Muscle of leg (tissue), 11 donors: Measurements from ENCODE around the gene ATG4B. TPM values are rescaled to one million over a fixed set of nuclear protein-coding genes. Genes with fewer than 3 reads are reported as not detected.
A peak's percentile ranks its signal among the peaks of the same experiment; 100 is the strongest.
"Not testable (repeated sequence)": the region's sequence is repeated elsewhere in the genome, so short reads cannot be mapped to it uniquely, and the experiment has no call there.

Experiments used
- DNase-seq: peaks from one replicate; pipeline ENCODE4 v3.0.0; 2013
- H3K27ac ChIP-seq: one replicate; pipeline ENCODE4 v1.5.1; 2013; ENCODE audit warnings: mild to moderate bottlenecking, low read length, control low read depth
- H3K27me3 ChIP-seq: one replicate; pipeline ENCODE4 v1.6.1; 2013; ENCODE audit warnings: low read length; ENCODE audit not compliant: control insufficient read depth, insufficient read depth
- H3K36me3 ChIP-seq: one replicate; pipeline ENCODE4 v1.6.1; 2013; ENCODE audit warnings: low read length; ENCODE audit not compliant: control insufficient read depth, insufficient read depth
- H3K4me1 ChIP-seq: one replicate; pipeline ENCODE4 v1.6.1; 2013; ENCODE audit warnings: low read length; ENCODE audit not compliant: control insufficient read depth, insufficient read depth
- H3K4me3 ChIP-seq: one replicate; pipeline ENCODE4 v1.5.1; 2013; ENCODE audit warnings: low read length, control low read depth
- H3K9me3 ChIP-seq: replicated peaks from 2 replicates; pipeline ENCODE4 v1.6.1; 2013; ENCODE audit warnings: low read depth, low read length; ENCODE audit not compliant: control insufficient read depth
- WGBS: methylation state at CpG from one replicate; pipeline ENCODE4 v1.1.5; 2013; ENCODE audit warnings: missing lambda C conversion rate; ENCODE audit not compliant: insufficient coverage; 5-methylcytosine and 5-hydroxymethylcytosine counted together
- polyA plus RNA-seq, 8 donors: library from polyadenylated mRNA; unstranded; fragments of 120-200 nt; gene quantifications; one replicate each; pipeline versions ENCODE4 v1.2.1 to v1.2.3, GENCODE V29; 2013; ENCODE audit warnings: inconsistent platforms in 1 of 8, low replicate concordance in 1 of 8; ENCODE audit not compliant: insufficient read length in 8 of 8, insufficient read depth in 1 of 8
- total RNA-seq: library from RNA; stranded (reverse); fragments of 120-200 nt; gene quantifications from one replicate; pipeline ENCODE4 v1.2.4, GENCODE V29; 2013

ATG4B gene
- total and polyA plus RNA-seq, 9 donors: 36.5 to 74.3 (median 55.3) TPM

- WGBS: 94% methylated on average over 9 of the region's 9 CpGs
- no peaks in the 10 kb centered on the region for H3K27me3 ChIP-seq
- no peak overlapping the region for H3K4me3 ChIP-seq
- no peaks in the 10 kb centered on the region for H3K9me3 ChIP-seq
- no peak for DNase-seq
- no peak overlapping the region for H3K27ac ChIP-seq
- H3K36me3 ChIP-seq: peaks cover 52% of the 10 kb centered on the region
- peaks cover 4% of the 10 kb centered on the region for H3K4me1 ChIP-seq
These were observed 15.2 kb downstream of the ATG4B start for GRCh38 chr2:241652722-241653121.

- no peak for DNase-seq
- WGBS: 96% methylated on average over 10 of the region's 13 CpGs
- Histone ChIP-seq H3K27ac (no peak overlapping the region), H3K27me3 (no peaks in the 10 kb centered on the region), H3K9me3 (no peaks in the 10 kb centered on the region), H3K4me3 (no peak overlapping the region), H3K36me3 (peaks cover 55% of the 10 kb centered on the region), H3K4me1 (peaks cover 4% of the 10 kb centered on the region)
These were observed 15.8 kb downstream of the ATG4B start for GRCh38 chr2:241653210-241653750.

GRCh38 chr2:241654551-241654950 lies 17.1 kb downstream of the ATG4B start:
- no peak overlapping the region for H3K27ac ChIP-seq
- H3K36me3 ChIP-seq: peaks cover 67% of the 10 kb centered on the region
- no peaks in the 10 kb centered on the region for H3K27me3 ChIP-seq
- no peaks in the 10 kb centered on the region for H3K4me1 ChIP-seq
- H3K9me3 ChIP-seq: no peaks in the 10 kb centered on the region
- no peak for DNase-seq
- 91% methylated on average over 6 of the region's 12 CpGs for whole genome bisulfite sequencing
- no peak overlapping the region for H3K4me3 ChIP-seq

- Histone ChIP-seq H3K27ac (no peak overlapping the region), H3K9me3 (no peaks in the 10 kb centered on the region), H3K27me3 (no peaks in the 10 kb centered on the region), H3K4me1 (no peaks in the 10 kb centered on the region), H3K36me3 (peaks cover 76% of the 10 kb centered on the region), H3K4me3 (no peak overlapping the region)
- WGBS: 92% methylated on average over 16 of the region's 17 CpGs
- no peak for DNase-seq
These were observed 18.2 kb downstream of the ATG4B start for GRCh38 chr2:241655516-241656189.

- Histone ChIP-seq H3K4me3 (no peak overlapping the region), H3K36me3 (peaks cover 81% of the 10 kb centered on the region), H3K4me1 (no peaks in the 10 kb centered on the region), H3K9me3 (no peaks in the 10 kb centered on the region), H3K27ac (no peak overlapping the region), H3K27me3 (no peaks in the 10 kb centered on the region)
- no peak for DNase-seq
- WGBS: 91% methylated on average over 13 of the region's 13 CpGs
These were observed 18.8 kb downstream of the ATG4B start for GRCh38 chr2:241656190-241656741.

- no peaks in the 10 kb centered on the region for H3K9me3 ChIP-seq
- no peak overlapping the region for H3K27ac ChIP-seq
- no peaks in the 10 kb centered on the region for H3K4me1 ChIP-seq
- 93% methylated on average over 14 of the region's 15 CpGs for WGBS
- no peak for DNase-seq
- H3K27me3 ChIP-seq: no peaks in the 10 kb centered on the region
- no peak overlapping the region for H3K4me3 ChIP-seq
- H3K36me3 ChIP-seq: peaks cover 80% of the 10 kb centered on the region
These were observed 20.3 kb downstream of the ATG4B start for GRCh38 chr2:241657786-241658254.

- Histone ChIP-seq H3K9me3 (no peaks in the 10 kb centered on the region), H3K36me3 (peaks cover 75% of the 10 kb centered on the region), H3K4me3 (no peak overlapping the region), H3K27me3 (no peaks in the 10 kb centered on the region), H3K4me1 (no peaks in the 10 kb centered on the region), H3K27ac (no peak overlapping the region)
- WGBS: 74% methylated on average over 3 of the region's 5 CpGs
- no peak for DNase-seq
These were observed 20.8 kb downstream of the ATG4B start for GRCh38 chr2:241658296-241658695.

GRCh38 chr2:241659150-241659739 lies 21.8 kb downstream of the ATG4B start:
- peaks cover 70% of the 10 kb centered on the region for H3K36me3 ChIP-seq
- DNase-seq: peak; percentile 82
- no peaks in the 10 kb centered on the region for H3K27me3 ChIP-seq
- no peak overlapping the region for H3K4me3 ChIP-seq
- H3K27ac ChIP-seq: no peak overlapping the region
- H3K4me1 ChIP-seq: no peaks in the 10 kb centered on the region
- 47% methylated on average over 26 of the region's 26 CpGs for WGBS
- H3K9me3 ChIP-seq: no peaks in the 10 kb centered on the region

- Histone ChIP-seq H3K9me3 (no peaks in the 10 kb centered on the region), H3K36me3 (peaks cover 56% of the 10 kb centered on the region), H3K4me1 (no peaks in the 10 kb centered on the region), H3K27me3 (no peaks in the 10 kb centered on the region), H3K27ac (no peak overlapping the region), H3K4me3 (no peak overlapping the region)
- DNase-seq: no peak
- WGBS: 94% methylated on average over 10 of the region's 14 CpGs
These were observed 23.2 kb downstream of the ATG4B start for GRCh38 chr2:241660593-241661213.

- peaks cover 56% of the 10 kb centered on the region for H3K36me3 ChIP-seq
- WGBS: 89% methylated on average over 16 of the region's 24 CpGs
- DNase-seq, H3K27ac ChIP-seq, H3K27me3 ChIP-seq, H3K4me1 ChIP-seq, H3K9me3 ChIP-seq, H3K4me3 ChIP-seq: not testable (repeated sequence)
These were observed 25.2 kb downstream of the ATG4B start for GRCh38 chr2:241662731-241663130.
